ENCODE measurements around the gene ST6GALNAC6. TPM values are rescaled to one million over a fixed set of nuclear protein-coding genes. Genes with fewer than 3 reads are reported as not detected.

Gene ST6GALNAC6
- total RNA-seq, 2 experiments from 2014 or later = 93.1 to 97.5 TPM

DNA sequence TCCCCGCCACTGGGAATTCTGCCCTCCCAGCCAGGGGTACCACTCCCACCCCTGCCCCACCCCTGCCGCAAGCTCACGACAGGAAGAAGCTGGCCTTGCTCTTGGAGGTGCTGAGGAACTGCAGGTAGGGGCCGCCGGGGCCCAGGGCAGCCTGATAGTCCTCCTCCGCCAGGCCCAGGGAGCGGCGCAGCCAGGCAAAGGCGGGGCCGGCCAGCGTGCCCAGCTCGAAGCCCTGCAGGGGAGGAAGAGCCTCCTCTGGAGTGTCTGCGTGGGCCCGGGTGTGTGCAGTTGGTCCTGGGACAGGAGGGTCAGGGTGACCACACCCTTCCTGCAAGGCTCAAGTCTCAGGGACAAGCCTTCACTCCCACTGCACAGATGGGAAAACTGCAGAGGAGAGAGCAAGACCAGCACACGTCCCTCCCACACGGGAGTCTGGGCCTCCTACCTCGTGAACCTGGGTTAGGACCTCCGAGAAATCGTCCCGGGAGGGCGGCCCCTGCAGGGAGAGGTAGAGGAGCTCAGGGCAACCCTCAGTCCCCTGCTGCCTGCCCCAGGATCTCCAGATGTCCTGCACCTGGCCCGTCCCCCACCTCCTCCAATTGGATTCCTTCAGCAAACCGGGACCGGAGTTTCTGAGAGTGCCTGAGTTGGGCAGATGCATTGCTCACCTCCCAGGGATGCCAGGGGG is 28.7 kb upstream of the ST6GALNAC6 start:
- DNase-seq (peak in 2 of 14 experiments; percentile 44 to 59), ATAC-seq (ENCODE audit: poor library complexity) (no peak)
- Mint-ChIP-seq H3K27me3 (peaks cover 4% of the 10 kb centered on the region), H3K9me3 (no peaks in the 10 kb centered on the region), H3K4me3 (peak overlapping the region; percentile 23), H3K27ac (no peak overlapping the region), H3K4me1 (ENCODE audit: low read depth) (peaks cover 32% of the 10 kb centered on the region), H3K36me3 (ENCODE audit: low read depth) (no peaks in the 10 kb centered on the region)
- Histone ChIP-seq H3K36me3 (ENCODE audit: insufficient read depth, low read length) (no peaks in the 10 kb centered on the region), H3K9me3 (ENCODE audit: control insufficient read depth in 1 of 2, insufficient read depth in 1 of 2, low read length in 2 of 2) (no peaks in the 10 kb centered on the region), H3K4me1 (ENCODE audit: insufficient read depth, low read length) (peaks cover 52% of the 10 kb centered on the region), H3K4me3 (ENCODE audit: low read length) (peak overlapping the region; percentile 40), H3K27ac (ENCODE audit: low read depth in 1 of 2, low read length in 2 of 2) (no peak overlapping the region), H3K27me3 (ENCODE audit: control insufficient read depth in 1 of 2, insufficient read depth in 2 of 2, low read length in 2 of 2) (peaks cover 0 to 11% of the 10 kb centered on the region in 2 experiments)
- no peak for TF ChIP-seq CTCF (IDR thresholded peaks at IDR 0.05)
- intact Hi-C loops (cut with DNase I, micrococcal nuclease) = loop anchor here in 1 of 2 experiments (1.0 kb wide), 1 partner anchor 9 kb away; the partner anchor contains the start of gene DPM2
- POLR2A ChIA-PET = interaction anchor here (0.6 kb wide), 1 partner anchor 77 kb away, joined by 3 read pairs; no protein-coding TSS in a partner anchor
- CTCF ChIA-PET = interaction anchor here (0.9 to 1.4 kb wide), 2 partner anchors 14 to 193 kb away, joined by 3 to 4 read pairs; partner anchors contain the start of gene TOR2A

GRCh38 chr9:127927201-127927987 is 28.0 kb upstream of the ST6GALNAC6 start:
- Histone ChIP-seq H3K9me3 (ENCODE audit: control insufficient read depth in 1 of 2, insufficient read depth in 1 of 2, low read length in 2 of 2) (no peaks in the 10 kb centered on the region), H3K4me3 (ENCODE audit: low read length) (peak overlapping the region; percentile 59), H3K27me3 (ENCODE audit: control insufficient read depth in 1 of 2, insufficient read depth in 2 of 2, low read length in 2 of 2) (peaks cover 0 to 11% of the 10 kb centered on the region in 2 experiments), H3K27ac (ENCODE audit: low read depth in 1 of 2, low read length in 2 of 2) (no peak overlapping the region), H3K36me3 (ENCODE audit: insufficient read depth, low read length) (no peaks in the 10 kb centered on the region), H3K4me1 (ENCODE audit: insufficient read depth, low read length) (peaks cover 52% of the 10 kb centered on the region)
- peaks cover 28% of the 10 kb centered on the region for H3K4me1 Mint-ChIP-seq (ENCODE audit: low read depth)
- H3K9me3 Mint-ChIP-seq = no peaks in the 10 kb centered on the region
- H3K4me3 Mint-ChIP-seq = peak overlapping the region; percentile 62
- H3K27ac Mint-ChIP-seq = no peak overlapping the region
- ChIA-PET POLR2A (no interaction called here), CTCF (no interaction called here)
- no peak for TF ChIP-seq CTCF (IDR thresholded peaks at IDR 0.05)
- peaks cover 4% of the 10 kb centered on the region for H3K27me3 Mint-ChIP-seq
- intact Hi-C loops (cut with DNase I, micrococcal nuclease) = loop anchor here in 1 of 2 experiments (1.0 kb wide), 1 partner anchor 10 kb away; the partner anchor contains the start of gene DPM2
- DNase-seq (peak; percentile 73 to 92 (median 78)), ATAC-seq (ENCODE audit: poor library complexity) (peak; percentile 69)
- H3K36me3 Mint-ChIP-seq (ENCODE audit: low read depth) = no peaks in the 10 kb centered on the region

- Mint-ChIP-seq H3K36me3 (ENCODE audit: low read depth) (no peaks in the 10 kb centered on the region), H3K27ac (no peak overlapping the region), H3K4me1 (ENCODE audit: low read depth) (peaks cover 28% of the 10 kb centered on the region), H3K27me3 (peaks cover 4% of the 10 kb centered on the region), H3K4me3 (peak overlapping the region; percentile 62), H3K9me3 (no peaks in the 10 kb centered on the region)
- CTCF ChIA-PET = no interaction called here
- no peaks in the 10 kb centered on the region for H3K9me3 ChIP-seq (ENCODE audit: control insufficient read depth in 1 of 2, insufficient read depth in 1 of 2, low read length in 2 of 2)
- H3K27ac ChIP-seq (ENCODE audit: low read depth in 1 of 2, low read length in 2 of 2) = no peak overlapping the region
- intact Hi-C loops (cut with DNase I, micrococcal nuclease) = loop anchor here in 1 of 2 experiments (1.0 kb wide), 1 partner anchor 10 kb away; the partner anchor contains the start of gene DPM2
- peak overlapping the region; percentile 59 for H3K4me3 ChIP-seq (ENCODE audit: low read length)
- no peak for TF ChIP-seq CTCF (IDR thresholded peaks at IDR 0.05)
- DNase-seq = peak in 2 of 14 experiments; percentile 37 to 56
- H3K4me1 ChIP-seq (ENCODE audit: insufficient read depth, low read length) = peaks cover 56% of the 10 kb centered on the region
- peak; percentile 0 for ATAC-seq (ENCODE audit: poor library complexity)
- no peaks in the 10 kb centered on the region for H3K36me3 ChIP-seq (ENCODE audit: insufficient read depth, low read length)
- peaks cover 0 to 11% of the 10 kb centered on the region in 2 experiments for H3K27me3 ChIP-seq (ENCODE audit: control insufficient read depth in 1 of 2, insufficient read depth in 2 of 2, low read length in 2 of 2)
- POLR2A ChIA-PET = no interaction called here
Measured at GRCh38 chr9:127926906-127927200, 27.4 kb upstream of the ST6GALNAC6 start.

All from CD4-positive, alpha-beta T cell (primary cell).